ENCODE measurements around the gene POU2F3. TPM values are rescaled to one million over a fixed set of nuclear protein-coding genes. Genes with fewer than 3 reads are reported as not detected.
"Not testable (repeated sequence)": the region's sequence is repeated elsewhere in the genome, so short reads cannot be mapped to it uniquely, and the experiment has no call there.

POU2F3 gene
- total RNA-seq, 4 donors from 2014 or later = 1.1 to 2.9 (median 1.5) TPM; not detected in 1

GRCh38 chr11:120248551-120249278 is 8.8 kb downstream of the POU2F3 start:
- Histone ChIP-seq H3K4me3 (no peak overlapping the region), H3K36me3 (no peaks in the 10 kb centered on the region), H3K4me1 (peaks cover 0 to 13% (median 9%) of the 10 kb centered on the region in 3 donors), H3K9me3 (no peaks in the 10 kb centered on the region), H3K27me3 (peaks cover 0 to 22% (median 0%) of the 10 kb centered on the region in 4 donors), H3K27ac (no peak overlapping the region)
- WGBS, 2 donors = 32 to 44% methylated on average over 5 to 9 of the region's 9 CpGs
- no peak for DNase-seq
- intact Hi-C loops (cut with DNase I) = no loop called here
- no peak for TF ChIP-seq POLR2A (IDR thresholded peaks at IDR 0.05)
- TF ChIP-seq, protein P1, sequence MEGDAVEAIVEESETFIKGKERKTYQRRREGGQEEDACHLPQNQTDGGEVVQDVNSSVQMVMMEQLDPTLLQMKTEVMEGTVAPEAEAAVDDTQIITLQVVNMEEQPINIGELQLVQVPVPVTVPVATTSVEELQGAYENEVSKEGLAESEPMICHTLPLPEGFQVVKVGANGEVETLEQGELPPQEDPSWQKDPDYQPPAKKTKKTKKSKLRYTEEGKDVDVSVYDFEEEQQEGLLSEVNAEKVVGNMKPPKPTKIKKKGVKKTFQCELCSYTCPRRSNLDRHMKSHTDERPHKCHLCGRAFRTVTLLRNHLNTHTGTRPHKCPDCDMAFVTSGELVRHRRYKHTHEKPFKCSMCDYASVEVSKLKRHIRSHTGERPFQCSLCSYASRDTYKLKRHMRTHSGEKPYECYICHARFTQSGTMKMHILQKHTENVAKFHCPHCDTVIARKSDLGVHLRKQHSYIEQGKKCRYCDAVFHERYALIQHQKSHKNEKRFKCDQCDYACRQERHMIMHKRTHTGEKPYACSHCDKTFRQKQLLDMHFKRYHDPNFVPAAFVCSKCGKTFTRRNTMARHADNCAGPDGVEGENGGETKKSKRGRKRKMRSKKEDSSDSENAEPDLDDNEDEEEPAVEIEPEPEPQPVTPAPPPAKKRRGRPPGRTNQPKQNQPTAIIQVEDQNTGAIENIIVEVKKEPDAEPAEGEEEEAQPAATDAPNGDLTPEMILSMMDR (IDR thresholded peaks at IDR 0.05) = no peak

GRCh38 chr11:120249279-120250262 is 9.6 kb downstream of the POU2F3 start:
- TF ChIP-seq POLR2A (IDR thresholded peaks at IDR 0.05) = no peak
- TF ChIP-seq, protein P1 (IDR thresholded peaks at IDR 0.05) = no peak
- Histone ChIP-seq H3K4me3 (no peak overlapping the region), H3K9me3 (no peaks in the 10 kb centered on the region), H3K27ac (no peak overlapping the region), H3K36me3 (no peaks in the 10 kb centered on the region), H3K4me1 (peaks cover 0 to 13% (median 9%) of the 10 kb centered on the region in 3 donors), H3K27me3 (peaks cover 0 to 29% (median 0%) of the 10 kb centered on the region in 4 donors)
- 74 to 80% methylated on average over 8 of the region's 8 CpGs for WGBS, 2 donors
- DNase-seq = no peak
- intact Hi-C loops (cut with DNase I) = no loop called here

DNA sequence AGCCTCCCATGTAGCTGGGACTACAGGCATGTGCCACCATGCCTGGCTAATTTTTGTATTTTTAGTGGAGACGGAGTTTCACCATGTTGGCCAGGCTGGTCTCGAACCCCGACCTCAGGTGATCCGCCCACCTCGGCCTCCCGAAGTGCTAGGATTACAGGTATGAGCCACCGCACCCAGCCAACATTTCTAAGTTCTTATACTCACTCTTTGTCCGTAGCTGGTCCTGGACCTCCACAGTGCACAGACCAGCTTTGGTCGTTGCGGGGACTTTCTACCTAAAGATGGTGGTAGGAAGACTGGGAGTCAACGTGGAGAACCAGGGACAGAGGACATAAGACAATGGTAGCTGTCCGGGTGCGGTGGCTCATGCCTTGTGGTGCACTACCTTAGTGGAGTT is 13.4 kb downstream of the POU2F3 start:
- H3K9me3 ChIP-seq; H3K27ac ChIP-seq; H3K36me3 ChIP-seq; intact Hi-C loops (cut with DNase I); H3K4me1 ChIP-seq; DNase-seq; H3K4me3 ChIP-seq: not testable (repeated sequence)
- H3K27me3 ChIP-seq = peaks cover 0 to 54% (median 0%) of the 10 kb centered on the region in 4 donors
- WGBS, 2 donors = 86 to 92% methylated on average over 12 to 13 of the region's 13 CpGs

DNA sequence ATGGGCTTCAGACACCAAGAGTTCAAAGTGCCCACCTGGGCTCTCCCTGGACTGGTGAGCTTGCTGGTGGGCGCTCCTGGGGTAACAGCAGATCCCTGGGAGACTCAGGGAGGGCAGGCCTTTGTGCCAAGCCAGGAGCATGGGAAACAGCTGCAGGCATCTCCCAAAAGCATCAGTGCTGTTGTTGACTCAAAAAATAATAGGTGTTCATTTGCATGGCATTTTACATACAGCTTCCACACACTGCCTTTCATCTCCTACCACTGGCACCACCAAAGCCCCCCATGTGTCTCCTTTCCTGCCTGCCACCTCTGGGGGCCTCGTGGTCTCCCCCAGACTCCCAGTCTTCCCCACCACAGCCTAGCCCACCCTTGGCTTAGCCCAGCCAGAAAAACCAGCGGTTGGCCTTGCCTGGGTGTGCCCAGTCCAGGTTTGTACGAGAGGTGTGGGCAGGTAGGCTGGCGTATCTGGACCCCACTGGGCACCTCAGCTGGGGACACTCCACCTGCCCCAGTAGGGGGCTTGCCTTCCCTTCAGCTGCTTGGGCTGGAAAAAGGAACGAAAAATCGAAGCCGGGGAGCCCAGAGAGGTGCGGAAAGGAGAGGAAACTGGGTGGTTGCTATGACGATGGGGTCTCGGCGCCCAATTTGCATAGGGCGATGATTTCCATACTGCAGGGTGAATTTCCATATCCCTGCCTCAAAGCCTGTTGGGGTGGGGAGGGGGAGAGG is 15.0 kb downstream of the POU2F3 start:
- Histone ChIP-seq H3K36me3 (no peaks in the 10 kb centered on the region), H3K4me1 (peaks cover 0 to 7% (median 0%) of the 10 kb centered on the region in 3 donors), H3K9me3 (no peaks in the 10 kb centered on the region), H3K27me3 (peaks cover 0 to 64% (median 0%) of the 10 kb centered on the region in 4 donors), H3K27ac (no peak overlapping the region), H3K4me3 (no peak overlapping the region)
- TF ChIP-seq, protein P1 (IDR thresholded peaks at IDR 0.05) = no peak
- TF ChIP-seq POLR2A (IDR thresholded peaks at IDR 0.05) = no peak
- no peak for DNase-seq
- WGBS, 2 donors = 31 to 34% methylated on average over 6 to 12 of the region's 13 CpGs
- intact Hi-C loops (cut with DNase I) = no loop called here

DNA sequence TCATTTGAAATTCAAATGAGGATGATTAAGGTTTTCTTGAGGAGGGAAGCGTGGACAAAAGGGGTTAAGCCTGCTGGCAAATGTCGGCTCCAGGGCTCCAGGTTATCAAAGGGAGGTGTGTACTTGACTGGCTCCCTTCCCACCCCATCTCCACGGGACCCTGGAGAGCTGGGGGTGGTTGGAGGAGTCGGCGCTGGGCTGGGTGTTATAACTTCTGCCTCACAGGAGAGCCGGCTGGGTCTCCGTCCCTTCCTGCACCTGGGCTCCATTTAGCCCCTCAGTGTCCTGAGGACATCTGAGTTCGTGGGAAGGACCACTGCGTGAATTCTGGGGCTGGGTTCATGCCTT is 15.6 kb downstream of the POU2F3 start:
- intact Hi-C loops (cut with DNase I) = no loop called here
- 5 to 27% methylated on average over 4 of the region's 9 CpGs for WGBS, 2 donors
- DNase-seq = no peak
- H3K4me1 ChIP-seq = peaks cover 0 to 12% (median 4%) of the 10 kb centered on the region in 3 donors
- H3K36me3 ChIP-seq = no peaks in the 10 kb centered on the region
- H3K27me3 ChIP-seq = peaks cover 0 to 64% (median 0%) of the 10 kb centered on the region in 4 donors
- no peak overlapping the region for H3K27ac ChIP-seq
- no peaks in the 10 kb centered on the region for H3K9me3 ChIP-seq
- no peak overlapping the region for H3K4me3 ChIP-seq
- TF ChIP-seq, protein P1 (IDR thresholded peaks at IDR 0.05) = no peak
- TF ChIP-seq POLR2A (IDR thresholded peaks at IDR 0.05) = no peak

Measured in esophagus squamous epithelium (tissue), 5 donors.